Cardiac fibroblast (primary cell): ENCODE results near the gene MON1B.

Source experiments
- DNase-seq, 2 donors: peaks; one replicate each; pipeline versions ENCODE4 v3.0.0 to v3.0.0-alpha.2; 2010; ENCODE audit warnings: low read depth in 2 of 2
- H3K4me3 ChIP-seq, 2 donors: replicated peaks in 1 of 2; 1 replicate in 1 of 2; 2 replicates in 1 of 2; pipeline ENCODE4 v1.5.1; 2011; ENCODE audit warnings: low read depth in 2 of 2, low read length in 2 of 2, mild to moderate bottlenecking in 2 of 2, moderate library complexity in 1 of 2
- TF ChIP-seq, protein P1 (sequence below): IDR thresholded peaks from one replicate; pipeline ENCODE4 v1.5.1; 2011; ENCODE audit warnings: low read depth, mild to moderate bottlenecking, low read length, inconsistent platforms

Gene MON1B

GRCh38 chr16:77166726-77167125, 24.3 kb upstream of the MON1B start:
- H3K4me3 ChIP-seq: no peak overlapping the region
- TF ChIP-seq, protein P1, sequence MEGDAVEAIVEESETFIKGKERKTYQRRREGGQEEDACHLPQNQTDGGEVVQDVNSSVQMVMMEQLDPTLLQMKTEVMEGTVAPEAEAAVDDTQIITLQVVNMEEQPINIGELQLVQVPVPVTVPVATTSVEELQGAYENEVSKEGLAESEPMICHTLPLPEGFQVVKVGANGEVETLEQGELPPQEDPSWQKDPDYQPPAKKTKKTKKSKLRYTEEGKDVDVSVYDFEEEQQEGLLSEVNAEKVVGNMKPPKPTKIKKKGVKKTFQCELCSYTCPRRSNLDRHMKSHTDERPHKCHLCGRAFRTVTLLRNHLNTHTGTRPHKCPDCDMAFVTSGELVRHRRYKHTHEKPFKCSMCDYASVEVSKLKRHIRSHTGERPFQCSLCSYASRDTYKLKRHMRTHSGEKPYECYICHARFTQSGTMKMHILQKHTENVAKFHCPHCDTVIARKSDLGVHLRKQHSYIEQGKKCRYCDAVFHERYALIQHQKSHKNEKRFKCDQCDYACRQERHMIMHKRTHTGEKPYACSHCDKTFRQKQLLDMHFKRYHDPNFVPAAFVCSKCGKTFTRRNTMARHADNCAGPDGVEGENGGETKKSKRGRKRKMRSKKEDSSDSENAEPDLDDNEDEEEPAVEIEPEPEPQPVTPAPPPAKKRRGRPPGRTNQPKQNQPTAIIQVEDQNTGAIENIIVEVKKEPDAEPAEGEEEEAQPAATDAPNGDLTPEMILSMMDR: no peak
- DNase-seq: no peak

GRCh38 chr16:77168901-77169300, 22.1 kb upstream of the MON1B start:
- no peak overlapping the region for H3K4me3 ChIP-seq
- TF ChIP-seq, protein P1: no peak
- DNase-seq: no peak

GRCh38 chr16:77169650-77170236, 21.2 kb upstream of the MON1B start:
- no peak overlapping the region for H3K4me3 ChIP-seq
- peak; percentile 44 to 63 for DNase-seq
- TF ChIP-seq, protein P1: peak; percentile 78

DNA sequence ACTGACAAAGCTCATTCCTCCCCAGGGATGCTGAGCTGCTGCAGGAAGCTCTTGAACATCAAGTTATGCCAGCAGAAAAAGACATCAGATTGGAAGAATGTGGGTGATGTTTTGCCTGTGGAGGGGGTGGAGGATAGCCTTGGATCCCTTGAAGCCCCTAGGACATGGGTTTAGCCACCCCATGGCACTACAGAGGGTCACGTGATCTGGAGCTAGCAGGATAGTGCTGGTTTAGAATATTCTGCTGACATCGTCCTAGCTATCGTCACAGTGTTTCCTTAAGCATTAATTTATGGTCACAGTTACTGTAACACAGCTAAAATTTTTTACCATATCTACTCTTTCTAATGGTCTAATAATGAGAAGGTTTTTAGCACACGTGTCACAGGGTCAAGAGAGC, 20.2 kb upstream of the MON1B start:
- H3K4me3 ChIP-seq: no peak overlapping the region
- no peak for DNase-seq
- TF ChIP-seq, protein P1: no peak

- TF ChIP-seq, protein P1: peak; percentile 63
- peak; percentile 74 to 78 for DNase-seq
- H3K4me3 ChIP-seq: no peak overlapping the region
These were observed 19.0 kb upstream of the MON1B start for GRCh38 chr16:77171745-77172635.

- DNase-seq: peak; percentile 7 to 10
- TF ChIP-seq, protein P1: no peak
- no peak overlapping the region for H3K4me3 ChIP-seq
These were observed 18.0 kb upstream of the MON1B start for GRCh38 chr16:77172951-77173350.
